HUES64 (cell line): Measurements from ENCODE around the gene TMCC1.
"Not testable (repeated sequence)": the region's sequence is repeated elsewhere in the genome, so short reads cannot be mapped to it uniquely, and the experiment has no call there.

ENCODE experiments used
- H3K27ac ChIP-seq: 2 replicates; pipeline ENCODE4 v1.7.0; 2013; ENCODE audit warnings: low read depth, low read length, inconsistent platforms
- H3K27me3 ChIP-seq: 2 replicates; pipeline ENCODE4 v1.6.1; 2013; ENCODE audit warnings: mild to moderate bottlenecking, low read length; ENCODE audit not compliant: insufficient read depth
- H3K36me3 ChIP-seq: 2 replicates; pipeline ENCODE4 v1.6.1; 2013; ENCODE audit warnings: mild to moderate bottlenecking, low read length; ENCODE audit not compliant: insufficient read depth
- H3K4me1 ChIP-seq: 2 replicates; pipeline ENCODE4 v1.6.1; 2013; ENCODE audit warnings: mild to moderate bottlenecking, low read length, moderate library complexity; ENCODE audit not compliant: insufficient read depth
- H3K4me3 ChIP-seq: 2 replicates; pipeline ENCODE4 v1.5.1; 2013; ENCODE audit warnings: mild to moderate bottlenecking, low read length, moderate library complexity
- H3K9ac ChIP-seq: 2 replicates; pipeline ENCODE4 v1.6.1; 2013; ENCODE audit warnings: mild to moderate bottlenecking, low read depth, low read length
- H3K9me3 ChIP-seq: 2 replicates; pipeline ENCODE4 v1.6.1; 2013; ENCODE audit warnings: low read depth, low read length; ENCODE audit not compliant: insufficient read depth
- WGBS: fragments of 150-250, 120-280 bp; methylation state at CpG from one replicate; pipeline ENCODE4 v1.1.7; 2013; ENCODE audit warnings: missing lambda C conversion rate; 5-methylcytosine and 5-hydroxymethylcytosine counted together

The TMCC1 gene

GRCh38 chr3:129644836-129645235 is 248.7 kb downstream of the TMCC1 start:
- Histone ChIP-seq H3K36me3 (no peaks in the 10 kb centered on the region), H3K9me3 (no peaks in the 10 kb centered on the region), H3K27ac (no peak overlapping the region), H3K4me3 (no peak overlapping the region), H3K9ac (no peak overlapping the region), H3K4me1 (peaks cover 20% of the 10 kb centered on the region), H3K27me3 (no peaks in the 10 kb centered on the region)
- 97% methylated on average over 3 of the region's 3 CpGs for WGBS

GRCh38 chr3:129641567-129642260 is 251.8 kb downstream of the TMCC1 start:
- not testable (repeated sequence) for H3K27ac ChIP-seq, H3K9ac ChIP-seq, H3K4me1 ChIP-seq, H3K4me3 ChIP-seq, H3K36me3 ChIP-seq, H3K9me3 ChIP-seq, H3K27me3 ChIP-seq
- WGBS, result 44% methylated on average over 4 of the region's 10 CpGs

GRCh38 chr3:129640985-129641384 is 252.5 kb downstream of the TMCC1 start:
- H3K27me3 ChIP-seq, H3K4me3 ChIP-seq, H3K9ac ChIP-seq, H3K4me1 ChIP-seq, H3K36me3 ChIP-seq, H3K27ac ChIP-seq, H3K9me3 ChIP-seq: not testable (repeated sequence)
- WGBS, result 89% methylated on average over 5 of the region's 7 CpGs

- no peak overlapping the region for H3K27ac ChIP-seq
- H3K36me3 ChIP-seq, result no peaks in the 10 kb centered on the region
- peaks cover 3% of the 10 kb centered on the region; the same call in 1 of the 2 replicates for H3K4me1 ChIP-seq
- H3K4me3 ChIP-seq, result no peak overlapping the region
- H3K27me3 ChIP-seq, result no peaks in the 10 kb centered on the region
- no peak overlapping the region for H3K9ac ChIP-seq
- WGBS, result 89% methylated on average over 3 of the region's 3 CpGs
- peaks cover 2% of the 10 kb centered on the region; the same call in 1 of the 2 replicates for H3K9me3 ChIP-seq
These were observed 255.0 kb downstream of the TMCC1 start for GRCh38 chr3:129638481-129638880.

- H3K27ac ChIP-seq, result no peak overlapping the region
- H3K4me3 ChIP-seq, result no peak overlapping the region
- 91% methylated on average over 3 of the region's 3 CpGs for WGBS
- peaks cover 2% of the 10 kb centered on the region; the same call in 1 of the 2 replicates for H3K9me3 ChIP-seq
- no peak overlapping the region for H3K9ac ChIP-seq
- H3K36me3 ChIP-seq, result no peaks in the 10 kb centered on the region
- no peaks in the 10 kb centered on the region for H3K4me1 ChIP-seq
- no peaks in the 10 kb centered on the region for H3K27me3 ChIP-seq
These were observed 257.4 kb downstream of the TMCC1 start for GRCh38 chr3:129636082-129636481.

- H3K27me3 ChIP-seq, result no peaks in the 10 kb centered on the region
- H3K9ac ChIP-seq, result no peak overlapping the region
- no peaks in the 10 kb centered on the region for H3K4me1 ChIP-seq
- 91% methylated on average over 4 of the region's 4 CpGs for WGBS
- peaks cover 2% of the 10 kb centered on the region; the same call in 1 of the 2 replicates for H3K9me3 ChIP-seq
- H3K36me3 ChIP-seq, result no peaks in the 10 kb centered on the region
- no peak overlapping the region for H3K4me3 ChIP-seq
- no peak overlapping the region for H3K27ac ChIP-seq
These were observed 257.9 kb downstream of the TMCC1 start for GRCh38 chr3:129635656-129636055.

GRCh38 chr3:129633751-129634481 is 259.6 kb downstream of the TMCC1 start:
- Histone ChIP-seq H3K9me3 (peaks cover 2% of the 10 kb centered on the region; the same call in 1 of the 2 replicates), H3K9ac (no peak overlapping the region), H3K27me3 (no peaks in the 10 kb centered on the region), H3K36me3 (no peaks in the 10 kb centered on the region), H3K4me3 (no peak overlapping the region), H3K4me1 (no peaks in the 10 kb centered on the region), H3K27ac (no peak overlapping the region)
- 88% methylated on average over 9 of the region's 10 CpGs for WGBS

- H3K9me3 ChIP-seq, result peaks cover 2% of the 10 kb centered on the region; the same call in 1 of the 2 replicates
- H3K27me3 ChIP-seq, result no peaks in the 10 kb centered on the region
- H3K36me3 ChIP-seq, result no peaks in the 10 kb centered on the region
- H3K4me1 ChIP-seq, result no peaks in the 10 kb centered on the region
- H3K9ac ChIP-seq, result no peak overlapping the region
- H3K27ac ChIP-seq, result no peak overlapping the region
- H3K4me3 ChIP-seq, result no peak overlapping the region
- WGBS, result 92% methylated on average over 10 of the region's 10 CpGs
These were observed 260.5 kb downstream of the TMCC1 start for GRCh38 chr3:129632977-129633376.

- H3K36me3 ChIP-seq, result no peaks in the 10 kb centered on the region
- H3K27ac ChIP-seq, result no peak overlapping the region
- no peak overlapping the region for H3K4me3 ChIP-seq
- no peaks in the 10 kb centered on the region for H3K27me3 ChIP-seq
- peaks cover 2% of the 10 kb centered on the region; the same call in 1 of the 2 replicates for H3K9me3 ChIP-seq
- WGBS, result 92% methylated on average over 11 of the region's 11 CpGs
- H3K4me1 ChIP-seq, result no peaks in the 10 kb centered on the region
- no peak overlapping the region for H3K9ac ChIP-seq
These were observed 261.0 kb downstream of the TMCC1 start for GRCh38 chr3:129632556-129632955.

- H3K9ac ChIP-seq, result no peak overlapping the region
- H3K27ac ChIP-seq, result no peak overlapping the region
These were observed 261.5 kb downstream of the TMCC1 start for GRCh38 chr3:129632056-129632455.

GRCh38 chr3:129629011-129629410 is 264.5 kb downstream of the TMCC1 start:
- H3K27me3 ChIP-seq, result no peaks in the 10 kb centered on the region
- no peaks in the 10 kb centered on the region for H3K9me3 ChIP-seq
- H3K4me3 ChIP-seq, result no peak overlapping the region
- H3K4me1 ChIP-seq, result peaks cover 6% of the 10 kb centered on the region
- no peak overlapping the region for H3K9ac ChIP-seq
- WGBS, result 80% methylated on average over 6 of the region's 6 CpGs
- H3K27ac ChIP-seq, result no peak overlapping the region
- H3K36me3 ChIP-seq, result no peaks in the 10 kb centered on the region

More at GRCh38 chr3:129632056-129632455, 261.5 kb downstream of the TMCC1 start:
- 91% methylated on average over 9 of the region's 9 CpGs for WGBS
- Histone ChIP-seq H3K4me3 (no peak overlapping the region), H3K4me1 (no peaks in the 10 kb centered on the region), H3K27me3 (no peaks in the 10 kb centered on the region), H3K9me3 (peaks cover 2% of the 10 kb centered on the region; the same call in 1 of the 2 replicates), H3K36me3 (no peaks in the 10 kb centered on the region)
